HL-60 (cell line): Measurements from ENCODE around the gene USH1C.

Source experiments
- DNase-seq, 2 experiments: peaks; one replicate each; pipeline ENCODE4 v3.0.0-alpha.2; 2010 to 2020; ENCODE audit warnings: low read depth in 1 of 2, low spot score in 1 of 2
- H3K27ac ChIP-seq: fragments of 250-450 bp; sonication (Bioruptor Pico); replicated peaks from 2 replicates; pipeline ENCODE4 v1.5.1; 2020; ENCODE audit warnings: mild to moderate bottlenecking, moderate library complexity
- H3K27me3 ChIP-seq: fragments of 250-450 bp; sonication (Bioruptor Pico); 2 replicates; pipeline ENCODE4 v1.5.1; 2021; ENCODE audit warnings: mild to moderate bottlenecking, moderate library complexity; ENCODE audit not compliant: insufficient read depth, poor library complexity, severe bottlenecking
- H3K4me3 ChIP-seq: replicated peaks from 2 replicates; pipeline ENCODE4 v1.5.1; 2011; ENCODE audit warnings: mild to moderate bottlenecking, control low read depth, low read length; ENCODE audit not compliant: insufficient read depth
- GABPA ChIP-seq: IDR thresholded peaks from 2 replicates; pipeline ENCODE4 v1.6.1; 2012; ENCODE audit warnings: low read depth
- POLR2AphosphoS5 ChIP-seq: IDR thresholded peaks from 2 replicates; pipeline ENCODE4 v1.6.1; 2012; ENCODE audit warnings: low read depth
- SPI1 ChIP-seq: IDR thresholded peaks from 2 replicates; pipeline ENCODE4 v1.6.1; 2012; ENCODE audit warnings: low read depth, mild to moderate bottlenecking, borderline replicate concordance
- long read RNA-seq: library from polyadenylated mRNA; unstranded; transcript quantifications from one replicate; pipeline ENCODE4 v2.0.0, GENCODE V29; 2020
- TF ChIP-seq, protein P1 (sequence below): IDR thresholded peaks from 2 replicates; pipeline ENCODE4 v1.6.1; 2012; ENCODE audit warnings: low read depth; ENCODE audit not compliant: insufficient replicate concordance
- TF ChIP-seq, protein P2 (sequence below): IDR thresholded peaks from one replicate; pipeline ENCODE4 v1.5.1; 2011; ENCODE audit warnings: low read length, control low read depth, inconsistent platforms; ENCODE audit not compliant: insufficient read depth

USH1C gene
- long read RNA-seq = 0 reads

DNA sequence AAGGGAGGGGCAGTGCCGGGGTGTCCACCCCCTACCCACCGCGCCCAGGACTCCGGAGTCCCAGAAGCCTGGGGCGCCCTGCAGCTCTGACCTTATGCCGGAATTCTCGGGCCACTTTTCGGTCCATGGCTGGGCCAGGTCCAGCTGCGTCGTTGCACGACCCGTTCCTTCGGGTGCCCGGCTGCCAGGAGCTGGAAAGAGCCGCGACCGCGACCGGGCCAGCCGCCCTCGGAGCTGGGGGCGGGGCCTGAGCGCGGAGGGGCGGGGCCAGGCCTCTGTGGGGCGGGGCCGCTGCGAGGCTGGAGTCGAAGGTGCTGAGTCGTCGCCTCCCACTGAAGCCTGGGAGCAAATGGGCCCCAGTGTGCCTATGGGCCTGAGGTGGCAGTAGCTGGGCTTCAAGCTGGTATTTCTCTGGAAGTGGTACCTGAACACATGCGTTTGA, at the start of gene USH1C:
USH1C (minus strand) TSS at position 236 of the 442 bp plus-strand sequence; CDS start at position 127, 109 bp downstream.
- Histone ChIP-seq H3K27ac (no peak within 1 kb of the TSS), H3K27me3 (peaks cover 13% of the 10 kb centered on the region), H3K4me3 (no peak within 1 kb of the TSS)
- no peak for DNase-seq
- TF ChIP-seq SPI1 = no peak

DNA sequence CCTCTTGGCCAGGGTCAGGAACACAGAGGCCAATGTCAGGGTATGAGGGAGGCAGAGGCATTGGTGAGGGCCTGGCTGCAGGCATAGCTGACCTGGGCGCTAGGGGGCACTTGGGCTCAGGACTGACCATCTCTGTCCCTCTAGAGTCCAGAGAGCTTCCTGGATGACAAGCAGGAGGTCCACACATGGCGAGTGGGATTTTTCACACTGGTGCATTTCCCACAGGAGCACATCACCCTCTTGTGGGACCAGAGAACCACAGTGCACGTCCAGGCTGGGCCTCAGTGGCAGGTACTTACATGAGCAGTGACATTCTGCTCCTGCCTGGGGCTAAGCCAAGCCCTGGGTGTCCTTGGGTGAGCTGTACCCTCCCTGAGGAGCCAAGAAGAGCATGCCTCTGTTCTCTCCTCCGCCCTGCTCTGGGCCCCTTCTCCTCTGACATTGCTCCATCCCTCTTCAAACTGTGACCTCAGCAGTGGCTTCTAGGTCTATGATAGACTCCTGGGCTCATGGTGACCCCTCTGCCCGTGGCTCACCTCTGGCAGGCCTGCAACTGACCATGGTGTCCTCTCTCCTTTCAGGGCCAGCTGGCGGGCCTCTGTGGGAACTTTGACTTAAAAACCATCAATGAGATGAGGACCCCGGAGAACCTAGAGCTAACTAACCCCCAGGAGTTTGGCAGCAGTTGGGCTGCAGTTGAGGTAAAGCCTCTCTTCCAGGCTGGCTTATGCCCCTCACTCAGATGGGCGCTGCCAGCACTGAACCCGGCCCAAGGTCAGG, 49.4 kb upstream of the USH1C start:
- Histone ChIP-seq H3K27ac (no peak overlapping the region), H3K27me3 (no peaks in the 10 kb centered on the region), H3K4me3 (no peak overlapping the region)
- no peak for DNase-seq
- TF ChIP-seq GABPA (no peak), POLR2AphosphoS5 (no peak), SPI1 (no peak)
- TF ChIP-seq, protein P1, sequence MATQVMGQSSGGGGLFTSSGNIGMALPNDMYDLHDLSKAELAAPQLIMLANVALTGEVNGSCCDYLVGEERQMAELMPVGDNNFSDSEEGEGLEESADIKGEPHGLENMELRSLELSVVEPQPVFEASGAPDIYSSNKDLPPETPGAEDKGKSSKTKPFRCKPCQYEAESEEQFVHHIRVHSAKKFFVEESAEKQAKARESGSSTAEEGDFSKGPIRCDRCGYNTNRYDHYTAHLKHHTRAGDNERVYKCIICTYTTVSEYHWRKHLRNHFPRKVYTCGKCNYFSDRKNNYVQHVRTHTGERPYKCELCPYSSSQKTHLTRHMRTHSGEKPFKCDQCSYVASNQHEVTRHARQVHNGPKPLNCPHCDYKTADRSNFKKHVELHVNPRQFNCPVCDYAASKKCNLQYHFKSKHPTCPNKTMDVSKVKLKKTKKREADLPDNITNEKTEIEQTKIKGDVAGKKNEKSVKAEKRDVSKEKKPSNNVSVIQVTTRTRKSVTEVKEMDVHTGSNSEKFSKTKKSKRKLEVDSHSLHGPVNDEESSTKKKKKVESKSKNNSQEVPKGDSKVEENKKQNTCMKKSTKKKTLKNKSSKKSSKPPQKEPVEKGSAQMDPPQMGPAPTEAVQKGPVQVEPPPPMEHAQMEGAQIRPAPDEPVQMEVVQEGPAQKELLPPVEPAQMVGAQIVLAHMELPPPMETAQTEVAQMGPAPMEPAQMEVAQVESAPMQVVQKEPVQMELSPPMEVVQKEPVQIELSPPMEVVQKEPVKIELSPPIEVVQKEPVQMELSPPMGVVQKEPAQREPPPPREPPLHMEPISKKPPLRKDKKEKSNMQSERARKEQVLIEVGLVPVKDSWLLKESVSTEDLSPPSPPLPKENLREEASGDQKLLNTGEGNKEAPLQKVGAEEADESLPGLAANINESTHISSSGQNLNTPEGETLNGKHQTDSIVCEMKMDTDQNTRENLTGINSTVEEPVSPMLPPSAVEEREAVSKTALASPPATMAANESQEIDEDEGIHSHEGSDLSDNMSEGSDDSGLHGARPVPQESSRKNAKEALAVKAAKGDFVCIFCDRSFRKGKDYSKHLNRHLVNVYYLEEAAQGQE = no peak
- TF ChIP-seq, protein P2, sequence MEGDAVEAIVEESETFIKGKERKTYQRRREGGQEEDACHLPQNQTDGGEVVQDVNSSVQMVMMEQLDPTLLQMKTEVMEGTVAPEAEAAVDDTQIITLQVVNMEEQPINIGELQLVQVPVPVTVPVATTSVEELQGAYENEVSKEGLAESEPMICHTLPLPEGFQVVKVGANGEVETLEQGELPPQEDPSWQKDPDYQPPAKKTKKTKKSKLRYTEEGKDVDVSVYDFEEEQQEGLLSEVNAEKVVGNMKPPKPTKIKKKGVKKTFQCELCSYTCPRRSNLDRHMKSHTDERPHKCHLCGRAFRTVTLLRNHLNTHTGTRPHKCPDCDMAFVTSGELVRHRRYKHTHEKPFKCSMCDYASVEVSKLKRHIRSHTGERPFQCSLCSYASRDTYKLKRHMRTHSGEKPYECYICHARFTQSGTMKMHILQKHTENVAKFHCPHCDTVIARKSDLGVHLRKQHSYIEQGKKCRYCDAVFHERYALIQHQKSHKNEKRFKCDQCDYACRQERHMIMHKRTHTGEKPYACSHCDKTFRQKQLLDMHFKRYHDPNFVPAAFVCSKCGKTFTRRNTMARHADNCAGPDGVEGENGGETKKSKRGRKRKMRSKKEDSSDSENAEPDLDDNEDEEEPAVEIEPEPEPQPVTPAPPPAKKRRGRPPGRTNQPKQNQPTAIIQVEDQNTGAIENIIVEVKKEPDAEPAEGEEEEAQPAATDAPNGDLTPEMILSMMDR = no peak

DNA sequence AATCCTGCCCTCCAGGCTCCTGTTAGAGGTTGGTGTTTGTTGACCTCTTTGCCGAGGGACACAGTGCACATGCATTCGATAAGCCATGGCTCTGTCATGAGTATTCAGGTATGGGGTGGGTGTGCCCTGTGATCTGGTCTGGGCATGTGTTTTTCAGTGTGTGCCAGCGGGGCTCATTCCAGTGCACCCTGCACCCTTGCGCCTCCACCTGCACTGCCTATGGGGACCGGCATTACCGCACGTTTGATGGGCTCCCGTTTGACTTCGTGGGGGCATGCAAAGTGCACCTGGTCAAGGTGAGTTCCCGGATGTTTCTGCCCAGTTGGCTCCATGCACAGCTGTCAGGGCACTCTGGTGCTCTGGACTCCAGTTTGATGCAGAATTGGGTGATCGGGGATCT, 47.1 kb upstream of the USH1C start:
- no peak overlapping the region for H3K4me3 ChIP-seq
- no peak for DNase-seq
- TF ChIP-seq SPI1 = no peak
- H3K27me3 ChIP-seq = no peaks in the 10 kb centered on the region
- no peak overlapping the region for H3K27ac ChIP-seq

DNA sequence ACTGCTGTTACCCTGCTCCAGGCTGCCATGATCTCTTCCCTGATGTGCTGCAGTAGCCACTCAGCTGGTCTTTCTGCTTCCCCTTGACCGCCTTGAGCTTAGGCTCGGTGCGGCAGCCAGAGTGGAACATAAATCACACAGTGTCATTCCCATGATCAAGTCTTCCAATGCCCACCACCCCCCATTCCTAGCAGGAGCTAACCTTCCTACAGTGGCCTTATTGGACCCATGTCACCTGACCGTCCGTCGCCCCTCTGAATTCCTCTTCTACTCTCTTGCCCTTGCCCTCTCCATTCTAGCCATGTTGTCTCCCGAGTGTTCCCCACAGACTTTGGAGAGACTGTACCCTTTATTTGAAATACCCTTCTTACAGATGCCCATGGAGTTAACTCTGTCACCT, 46.2 kb upstream of the USH1C start:
- no peak overlapping the region for H3K27ac ChIP-seq
- no peak overlapping the region for H3K4me3 ChIP-seq
- DNase-seq = no peak
- TF ChIP-seq, protein P1 = no peak
- TF ChIP-seq GABPA = no peak
- no peak for TF ChIP-seq POLR2AphosphoS5
- TF ChIP-seq, protein P2 = no peak
- TF ChIP-seq SPI1 = no peak
- peaks cover 4% of the 10 kb centered on the region for H3K27me3 ChIP-seq

DNA sequence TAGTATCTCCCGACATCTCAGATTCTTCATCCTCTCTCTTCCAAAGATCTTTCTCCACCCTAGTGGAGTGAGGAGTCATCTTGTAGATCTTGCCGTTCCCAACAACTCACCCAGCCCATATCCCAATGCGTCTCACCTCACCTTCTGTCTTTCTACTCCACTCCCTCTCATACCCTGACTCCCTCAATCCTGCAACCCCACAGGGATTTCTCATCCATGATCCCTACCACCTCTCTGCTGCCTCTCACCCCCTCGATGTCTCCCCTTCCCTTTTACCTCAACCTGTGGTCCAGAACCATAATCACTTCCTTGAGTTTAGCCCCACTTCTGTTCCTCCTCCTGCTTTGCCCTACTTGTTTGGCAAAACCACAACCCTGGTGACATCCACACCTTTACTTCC, 44.5 kb upstream of the USH1C start:
- no peak for TF ChIP-seq SPI1
- TF ChIP-seq GABPA = no peak
- TF ChIP-seq, protein P1 = no peak
- TF ChIP-seq POLR2AphosphoS5 = no peak
- no peak overlapping the region for H3K27ac ChIP-seq
- DNase-seq = no peak
- H3K27me3 ChIP-seq = peaks cover 4% of the 10 kb centered on the region
- no peak overlapping the region for H3K4me3 ChIP-seq
